ENCODE results near the gene PAQR6.

The PAQR6 gene

GRCh38 chr1:156195853-156196252 lies 52.0 kb downstream of the PAQR6 start:
- no peak overlapping the region for H3K4me3 ChIP-seq (ENCODE audit: control insufficient read depth, low read depth, low read length)
- TF ChIP-seq, protein P1, sequence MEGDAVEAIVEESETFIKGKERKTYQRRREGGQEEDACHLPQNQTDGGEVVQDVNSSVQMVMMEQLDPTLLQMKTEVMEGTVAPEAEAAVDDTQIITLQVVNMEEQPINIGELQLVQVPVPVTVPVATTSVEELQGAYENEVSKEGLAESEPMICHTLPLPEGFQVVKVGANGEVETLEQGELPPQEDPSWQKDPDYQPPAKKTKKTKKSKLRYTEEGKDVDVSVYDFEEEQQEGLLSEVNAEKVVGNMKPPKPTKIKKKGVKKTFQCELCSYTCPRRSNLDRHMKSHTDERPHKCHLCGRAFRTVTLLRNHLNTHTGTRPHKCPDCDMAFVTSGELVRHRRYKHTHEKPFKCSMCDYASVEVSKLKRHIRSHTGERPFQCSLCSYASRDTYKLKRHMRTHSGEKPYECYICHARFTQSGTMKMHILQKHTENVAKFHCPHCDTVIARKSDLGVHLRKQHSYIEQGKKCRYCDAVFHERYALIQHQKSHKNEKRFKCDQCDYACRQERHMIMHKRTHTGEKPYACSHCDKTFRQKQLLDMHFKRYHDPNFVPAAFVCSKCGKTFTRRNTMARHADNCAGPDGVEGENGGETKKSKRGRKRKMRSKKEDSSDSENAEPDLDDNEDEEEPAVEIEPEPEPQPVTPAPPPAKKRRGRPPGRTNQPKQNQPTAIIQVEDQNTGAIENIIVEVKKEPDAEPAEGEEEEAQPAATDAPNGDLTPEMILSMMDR (IDR thresholded peaks at IDR 0.05; ENCODE audit: control insufficient read depth, insufficient read depth, low read depth, low read length, missing control alignments) = no peak
- DNase-seq (ENCODE audit: low read depth) = no peak

GRCh38 chr1:156194300-156194652 lies 53.6 kb downstream of the PAQR6 start:
- no peak for DNase-seq (ENCODE audit: low read depth)
- H3K4me3 ChIP-seq (ENCODE audit: control insufficient read depth, low read depth, low read length) = peak overlapping the region; percentile 90
- TF ChIP-seq, protein P1 (IDR thresholded peaks at IDR 0.05; ENCODE audit: control insufficient read depth, insufficient read depth, low read depth, low read length, missing control alignments) = no peak

DNA sequence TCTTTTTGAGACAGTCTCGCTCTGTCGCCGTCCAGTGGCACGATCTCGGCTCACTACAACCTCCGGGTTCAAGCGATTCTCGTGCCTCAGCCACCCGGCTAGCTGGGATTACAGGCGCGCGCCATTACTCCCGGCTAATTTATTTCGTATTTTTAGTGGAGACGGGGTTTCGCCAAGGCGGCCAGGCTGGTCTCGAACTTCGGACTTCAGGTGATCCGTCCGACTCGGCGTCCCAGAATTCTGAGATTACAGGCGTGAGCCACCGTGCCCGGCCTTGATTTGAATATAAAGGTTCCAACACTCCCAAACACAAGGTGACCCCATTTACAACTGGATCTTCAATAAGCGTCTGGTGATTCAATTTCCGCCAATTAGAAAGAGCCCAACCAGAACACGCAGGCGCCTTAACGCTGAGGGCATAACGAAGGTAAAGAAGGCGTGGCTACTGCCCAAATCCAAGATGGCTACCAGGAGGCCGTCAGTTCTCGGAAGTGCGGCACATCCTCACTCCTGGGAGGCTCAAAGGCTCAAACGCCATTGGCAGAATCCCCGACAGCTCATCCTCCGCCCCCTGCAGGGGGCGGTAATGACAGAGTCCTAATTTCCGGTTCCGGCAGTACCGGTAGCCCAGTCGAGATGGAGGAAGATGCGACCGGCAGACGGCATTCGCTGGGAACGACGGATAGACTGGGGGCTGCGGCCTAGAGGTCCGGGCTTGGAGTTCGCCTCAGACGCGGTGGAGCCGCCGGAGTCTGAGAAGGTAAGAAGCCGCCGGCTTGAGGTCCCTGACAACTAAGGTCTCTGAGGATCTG lies 54.2 kb downstream of the PAQR6 start, which contains the start of gene SLC25A44:
Gene SLC25A44 (plus strand): TSS at position 617 of the 812 bp plus-strand sequence. CDS start 5,744 bp downstream, outside the sequence.
- peak within 1 kb of the TSS; percentile 90 for H3K4me3 ChIP-seq (ENCODE audit: control insufficient read depth, low read depth, low read length)
- TF ChIP-seq, protein P1 (IDR thresholded peaks at IDR 0.05; ENCODE audit: control insufficient read depth, insufficient read depth, low read depth, low read length, missing control alignments) = peak; percentile 57
- DNase-seq (ENCODE audit: low read depth) = peak; percentile 97

All from AG09309 (cell line).